Activated CD4-positive, alpha-beta T cell treated with anti-CD3 and anti-CD28 coated beads, Interleukin-2, Interleukin-6, amounts not matched to agents 100 ng/mL and 50 ng/mL, durations not matched to agents 16 hours and 8 hours (primary cell): ENCODE results near the gene IFIT3.
"Not testable (repeated sequence)": the region's sequence is repeated elsewhere in the genome, so short reads cannot be mapped to it uniquely, and the experiment has no call there.

Source experiments
- DNase-seq: peaks from one replicate; pipeline ENCODE4 v3.0.0-alpha.2; 2020

IFIT3 gene

GRCh38 chr10:89304446-89304845 is 23.4 kb upstream of the IFIT3 start:
- no peak for DNase-seq

GRCh38 chr10:89304925-89305324 is 22.9 kb upstream of the IFIT3 start:
- no peak for DNase-seq

- no peak for DNase-seq
Measured at GRCh38 chr10:89305766-89306433, 21.9 kb upstream of the IFIT3 start.

- DNase-seq = no peak
Measured at GRCh38 chr10:89306434-89307268, 21.1 kb upstream of the IFIT3 start.

- no peak for DNase-seq
Measured at GRCh38 chr10:89307269-89307577, 20.6 kb upstream of the IFIT3 start.

- no peak for DNase-seq
Measured at GRCh38 chr10:89308266-89308665, 19.5 kb upstream of the IFIT3 start.

GRCh38 chr10:89308736-89309135 is 19.1 kb upstream of the IFIT3 start:
- DNase-seq = no peak

- DNase-seq = no peak
Measured at GRCh38 chr10:89309156-89310055, 18.4 kb upstream of the IFIT3 start.

- no peak for DNase-seq
Measured at GRCh38 chr10:89310056-89310893, 17.5 kb upstream of the IFIT3 start.

GRCh38 chr10:89312973-89313372 is 14.8 kb upstream of the IFIT3 start:
- no peak for DNase-seq

GRCh38 chr10:89314676-89315075 is 13.1 kb upstream of the IFIT3 start:
- no peak for DNase-seq

GRCh38 chr10:89318047-89318446 is 9.8 kb upstream of the IFIT3 start:
- not testable (repeated sequence) for DNase-seq

GRCh38 chr10:89325081-89325480 is 2.7 kb upstream of the IFIT3 start:
- DNase-seq = not testable (repeated sequence)

GRCh38 chr10:89325856-89326255 is 1.9 kb upstream of the IFIT3 start:
- not testable (repeated sequence) for DNase-seq

- DNase-seq = no peak
Measured at GRCh38 chr10:89329151-89329550, 1.4 kb downstream of the IFIT3 start.

GRCh38 chr10:89330014-89330413 is 2.2 kb downstream of the IFIT3 start:
- not testable (repeated sequence) for DNase-seq

- no peak for DNase-seq
Measured at GRCh38 chr10:89330537-89331212, 2.9 kb downstream of the IFIT3 start.

GRCh38 chr10:89331487-89332122 is 3.8 kb downstream of the IFIT3 start:
- DNase-seq = not testable (repeated sequence)

- DNase-seq = peak; percentile 57
Measured at GRCh38 chr10:89332123-89332633, 4.4 kb downstream of the IFIT3 start.

- DNase-seq = no peak
Measured at GRCh38 chr10:89335226-89335625, 7.4 kb downstream of the IFIT3 start.

- no peak for DNase-seq
Measured at GRCh38 chr10:89336241-89336640, 8.4 kb downstream of the IFIT3 start.
